GM19238 (cell line): ENCODE results near the gene SGSM2.
"Not testable (repeated sequence)": the region's sequence is repeated elsewhere in the genome, so short reads cannot be mapped to it uniquely, and the experiment has no call there.

Experiments
- DNase-seq: peaks from one replicate; pipeline ENCODE4 v3.0.0; 2011; ENCODE audit warnings: low spot score; ENCODE audit not compliant: insufficient read length

Gene SGSM2, protein sequence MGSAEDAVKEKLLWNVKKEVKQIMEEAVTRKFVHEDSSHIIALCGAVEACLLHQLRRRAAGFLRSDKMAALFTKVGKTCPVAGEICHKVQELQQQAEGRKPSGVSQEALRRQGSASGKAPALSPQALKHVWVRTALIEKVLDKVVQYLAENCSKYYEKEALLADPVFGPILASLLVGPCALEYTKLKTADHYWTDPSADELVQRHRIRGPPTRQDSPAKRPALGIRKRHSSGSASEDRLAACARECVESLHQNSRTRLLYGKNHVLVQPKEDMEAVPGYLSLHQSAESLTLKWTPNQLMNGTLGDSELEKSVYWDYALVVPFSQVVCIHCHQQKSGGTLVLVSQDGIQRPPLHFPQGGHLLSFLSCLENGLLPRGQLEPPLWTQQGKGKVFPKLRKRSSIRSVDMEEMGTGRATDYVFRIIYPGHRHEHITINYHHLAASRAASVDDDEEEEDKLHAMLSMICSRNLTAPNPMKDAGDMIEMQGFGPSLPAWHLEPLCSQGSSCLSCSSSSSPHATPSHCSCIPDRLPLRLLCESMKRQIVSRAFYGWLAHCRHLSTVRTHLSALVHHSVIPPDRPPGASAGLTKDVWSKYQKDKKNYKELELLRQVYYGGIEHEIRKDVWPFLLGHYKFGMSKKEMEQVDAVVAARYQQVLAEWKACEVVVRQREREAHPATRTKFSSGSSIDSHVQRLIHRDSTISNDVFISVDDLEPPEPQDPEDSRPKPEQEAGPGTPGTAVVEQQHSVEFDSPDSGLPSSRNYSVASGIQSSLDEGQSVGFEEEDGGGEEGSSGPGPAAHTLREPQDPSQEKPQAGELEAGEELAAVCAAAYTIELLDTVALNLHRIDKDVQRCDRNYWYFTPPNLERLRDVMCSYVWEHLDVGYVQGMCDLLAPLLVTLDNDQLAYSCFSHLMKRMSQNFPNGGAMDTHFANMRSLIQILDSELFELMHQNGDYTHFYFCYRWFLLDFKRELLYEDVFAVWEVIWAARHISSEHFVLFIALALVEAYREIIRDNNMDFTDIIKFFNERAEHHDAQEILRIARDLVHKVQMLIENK

DNA sequence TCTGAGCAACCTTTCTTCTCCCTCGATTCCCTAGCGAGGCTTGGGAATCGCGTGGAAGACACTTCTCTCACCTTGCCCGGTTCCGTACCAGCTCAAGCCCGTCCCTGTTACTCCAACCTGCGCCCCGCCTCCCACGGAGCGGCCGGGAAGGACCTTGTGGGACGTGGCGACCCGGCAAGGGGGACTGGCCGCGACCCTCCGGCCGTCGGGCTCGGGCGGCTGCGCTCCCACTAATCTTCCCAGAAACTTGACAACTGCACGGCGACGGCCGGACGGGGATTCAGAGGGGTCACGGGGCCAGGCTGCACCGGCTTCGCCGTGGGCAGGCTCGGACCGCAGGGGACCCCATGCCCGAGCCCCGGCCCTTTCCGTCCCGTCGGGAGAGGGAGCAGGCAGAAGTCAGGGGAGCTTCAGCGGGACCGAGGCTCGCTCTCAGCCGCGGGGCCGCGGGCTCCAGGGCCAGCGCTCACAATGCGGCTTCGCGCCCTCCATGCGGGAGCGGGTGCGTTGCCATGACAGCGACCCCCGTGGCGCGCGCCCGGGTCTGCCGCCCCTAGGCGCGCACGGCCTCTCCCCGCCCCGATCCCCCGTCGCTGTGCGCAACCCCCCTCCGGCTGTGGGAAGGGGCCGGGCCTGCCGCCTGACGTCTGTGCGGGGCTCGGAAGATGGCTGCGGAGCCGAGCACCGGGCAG, at the start of gene SGSM2:
SGSM2 (plus strand) TSS at position 650 of the 692 bp plus-strand sequence. CDS start 188 bp downstream, outside the sequence.
- DNase-seq: peak; percentile 81

DNA sequence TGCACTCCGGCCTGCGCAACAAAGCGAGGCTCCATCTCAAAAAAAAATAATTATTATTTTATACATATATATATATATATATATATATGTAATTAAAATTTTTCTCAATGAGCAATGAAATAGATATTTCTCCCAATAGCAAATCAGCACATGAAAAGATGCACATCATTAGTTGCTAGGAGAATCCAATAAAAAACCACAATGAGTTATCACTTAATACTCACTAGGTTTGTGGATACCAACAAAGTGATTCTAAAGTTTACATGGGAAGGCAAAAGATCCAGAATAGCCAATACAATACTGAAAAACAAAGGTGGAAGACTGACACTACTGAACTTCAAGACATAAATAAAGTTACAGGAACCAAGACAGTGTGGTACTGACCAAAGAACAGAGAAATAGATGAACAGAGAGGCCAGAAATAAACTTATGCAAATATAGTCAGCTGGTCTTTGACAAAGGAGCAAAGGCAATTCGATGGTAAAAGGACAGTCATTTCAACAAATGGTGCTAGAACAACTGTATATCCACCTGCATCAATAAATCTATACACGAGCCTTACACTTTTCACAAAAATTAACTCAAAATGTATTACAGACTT, 47.3 kb upstream of the SGSM2 start:
- DNase-seq: no peak

DNA sequence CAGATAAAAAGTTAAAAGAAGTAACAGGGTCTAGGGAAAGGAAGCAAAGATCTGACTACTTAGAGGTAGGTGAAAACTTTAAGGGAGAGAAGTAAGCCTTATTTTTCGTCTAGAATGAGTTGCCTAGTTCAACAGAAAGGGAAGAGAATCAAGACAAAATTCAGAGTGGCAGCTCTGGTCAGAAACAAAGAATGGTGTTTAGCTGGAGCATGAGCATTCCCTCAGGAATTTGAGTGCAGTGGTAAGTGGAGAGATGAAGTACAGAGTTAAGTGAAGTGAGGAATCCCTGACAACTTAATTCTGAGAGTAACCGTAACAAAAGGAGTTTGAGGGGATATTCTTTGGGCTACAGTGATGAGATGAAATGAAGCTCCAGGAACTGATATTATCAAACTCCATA, 45.2 kb upstream of the SGSM2 start:
- no peak for DNase-seq

DNA sequence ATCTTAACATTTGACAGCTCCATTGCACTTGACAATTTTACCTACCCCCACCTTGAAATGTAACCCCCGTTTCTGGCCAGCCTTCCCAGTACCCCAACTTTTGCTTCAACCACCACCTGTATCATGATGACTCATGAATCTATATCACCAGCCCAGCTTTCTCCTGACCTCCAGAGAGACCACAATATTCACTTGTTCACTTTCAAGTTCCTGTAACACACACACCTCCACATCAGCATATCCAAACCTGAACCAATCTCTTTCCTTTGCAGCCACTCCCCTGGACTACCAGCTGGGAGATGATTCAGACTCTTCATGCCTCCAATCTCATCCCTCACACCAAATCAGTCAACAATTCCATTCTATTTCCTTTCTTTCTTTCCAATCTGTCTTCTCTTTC, 41.7 kb upstream of the SGSM2 start:
- DNase-seq: no peak

DNA sequence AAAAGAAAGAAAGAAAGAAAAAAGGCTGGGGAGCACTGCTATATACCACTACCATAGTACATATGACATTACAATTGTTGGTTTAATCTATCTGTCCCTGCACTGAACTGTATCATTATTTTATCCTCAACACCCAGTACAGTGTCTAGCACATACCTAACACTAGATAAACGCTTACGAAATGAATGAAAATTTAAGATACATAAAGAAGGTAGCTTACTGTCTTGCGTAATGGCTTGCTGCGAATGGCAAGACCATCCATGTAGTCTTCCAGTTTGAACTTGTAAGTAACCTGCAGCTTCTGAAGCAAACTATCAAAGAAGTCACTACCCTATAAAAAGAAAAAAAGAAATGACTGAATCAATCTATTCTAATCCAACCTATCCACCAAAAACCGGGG, 40.3 kb upstream of the SGSM2 start:
- DNase-seq: no peak

DNA sequence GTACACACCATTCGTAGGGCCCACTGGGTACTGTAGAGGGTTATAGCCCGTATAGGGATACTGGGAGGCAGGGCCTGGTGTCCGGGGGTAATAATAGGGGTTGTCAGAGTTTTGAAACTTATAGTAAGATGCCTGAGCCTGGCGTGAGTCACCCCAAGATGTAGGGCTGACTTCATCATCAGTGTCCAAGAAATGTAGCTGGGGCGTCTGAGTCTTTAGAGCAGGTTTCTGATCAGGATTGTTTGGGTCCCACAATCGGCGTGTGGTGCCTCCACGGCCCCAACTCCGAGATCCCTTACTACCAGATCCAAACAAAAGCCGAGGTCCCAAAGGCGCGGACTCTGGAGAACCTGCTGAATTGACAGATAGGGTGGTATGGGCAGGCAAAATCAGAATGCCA, 38.2 kb upstream of the SGSM2 start:
- no peak for DNase-seq

DNA sequence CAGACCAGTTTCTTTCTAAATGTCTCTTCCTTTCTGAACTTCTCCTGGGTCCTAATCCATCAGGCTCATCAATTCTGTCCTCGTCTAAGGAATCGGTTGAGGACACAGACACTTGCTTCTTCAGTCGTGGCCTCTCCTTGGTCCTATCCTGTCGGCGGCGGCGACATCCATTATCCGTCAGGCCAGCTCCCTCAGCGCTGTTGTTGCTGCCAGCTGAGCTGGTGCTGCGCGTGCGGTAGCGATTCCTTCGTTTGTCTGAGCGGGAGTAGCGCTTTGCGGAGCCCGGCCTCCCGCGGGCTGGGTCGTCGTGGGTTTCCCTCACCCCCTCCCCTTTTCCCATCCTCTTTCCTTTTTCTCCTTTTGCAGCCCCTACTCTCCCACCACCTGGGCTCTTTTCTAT, 37.5 kb upstream of the SGSM2 start:
- DNase-seq: no peak

DNA sequence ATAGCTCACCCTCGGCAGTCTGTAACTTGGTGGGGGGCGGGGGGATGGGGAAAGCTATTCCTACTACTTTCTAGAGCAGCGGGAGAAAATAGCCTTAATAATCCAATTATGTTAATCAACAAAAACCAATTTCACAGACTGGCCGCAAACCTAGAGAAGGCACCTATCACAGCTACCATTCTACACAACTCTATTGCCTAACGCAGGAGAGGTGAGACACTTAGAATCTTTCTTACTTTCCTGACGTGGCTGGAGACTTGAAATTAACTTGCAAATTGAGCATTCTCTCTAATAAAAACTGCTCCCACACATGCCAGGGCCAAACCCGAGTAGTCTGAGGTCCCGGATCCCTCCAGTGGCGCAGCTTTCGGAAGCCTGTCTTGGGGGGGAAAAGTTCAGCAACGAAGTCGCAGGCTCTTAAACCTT, 34.5 kb upstream of the SGSM2 start:
- no peak for DNase-seq

DNA sequence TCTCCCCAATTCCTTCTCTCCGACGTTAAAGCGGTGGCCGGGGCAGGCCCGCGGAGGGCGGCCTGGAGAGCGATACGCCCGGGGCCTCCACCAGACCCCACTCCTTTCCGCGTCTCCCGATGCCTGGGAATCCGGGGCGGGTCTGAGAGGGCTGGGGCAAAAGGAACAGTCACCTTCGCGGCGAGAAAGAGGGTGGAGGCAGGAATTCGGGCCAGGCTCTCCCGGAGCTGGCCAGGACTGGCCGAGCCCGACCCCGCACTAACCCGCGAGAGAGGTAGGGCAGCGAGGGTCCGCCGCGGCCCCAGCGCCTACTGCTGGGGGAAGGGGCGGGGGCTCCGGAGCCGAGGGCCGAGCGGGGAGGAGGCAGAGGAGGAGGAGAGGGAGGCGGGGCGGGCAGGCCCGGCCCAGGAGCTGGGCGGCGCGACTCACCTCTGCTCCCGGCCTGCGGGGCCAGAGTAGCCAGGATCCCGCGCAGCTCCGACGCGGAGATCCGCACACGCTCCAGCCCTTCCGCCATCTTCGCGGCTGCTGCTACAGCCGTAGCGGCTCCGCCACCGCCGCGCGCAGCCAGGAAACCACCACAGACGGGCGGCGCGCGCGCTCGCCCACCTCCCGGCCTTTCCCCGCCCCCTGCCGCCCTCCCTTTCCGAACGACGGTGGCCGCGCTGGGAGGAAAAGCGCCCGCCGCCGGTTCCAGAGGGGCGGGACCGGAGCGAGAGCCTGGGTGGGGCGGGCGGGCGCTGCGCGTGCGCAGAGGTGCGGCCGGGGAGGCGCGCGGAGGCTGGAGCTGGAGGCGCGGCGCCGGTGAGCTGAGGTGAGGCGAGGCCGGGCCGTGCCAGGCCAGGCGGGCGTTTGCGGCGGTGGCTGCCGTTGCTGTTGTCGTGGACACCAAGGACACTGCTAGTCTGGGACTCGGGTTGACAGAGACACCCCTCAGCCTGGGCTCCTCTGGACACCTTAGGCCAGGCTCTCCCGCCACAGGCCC, 33.8 kb upstream of the SGSM2 start, which contains the start of the genes SMG6 and SRR:
SMG6 (minus strand) TSS at position 582 of the 985 bp plus-strand sequence; CDS start at position 517, 65 bp downstream.
SRR (plus strand) TSS at position 747 of the 985 bp plus-strand sequence. CDS start 11,611 bp downstream, outside the sequence.
- peak; percentile 95 for DNase-seq

DNA sequence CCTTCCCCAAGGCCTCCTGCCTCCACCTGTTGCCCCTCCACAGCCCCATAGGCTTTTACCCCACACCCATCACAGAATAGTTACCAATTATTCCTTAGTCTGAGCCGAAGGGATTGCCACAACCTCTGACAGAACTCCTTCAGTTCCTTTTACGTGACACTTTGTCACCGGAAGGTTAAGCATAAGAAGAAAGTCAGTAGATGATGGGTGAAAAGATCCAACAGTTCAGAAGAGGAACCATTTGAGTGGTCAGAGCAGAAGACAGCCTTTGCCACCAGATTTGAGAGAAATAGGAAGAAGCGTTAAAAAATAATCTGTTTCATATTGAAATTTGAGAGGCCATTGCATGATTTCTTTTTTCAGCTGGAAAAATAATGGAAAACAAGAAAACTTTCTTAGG, 32.4 kb upstream of the SGSM2 start:
- no peak for DNase-seq

DNA sequence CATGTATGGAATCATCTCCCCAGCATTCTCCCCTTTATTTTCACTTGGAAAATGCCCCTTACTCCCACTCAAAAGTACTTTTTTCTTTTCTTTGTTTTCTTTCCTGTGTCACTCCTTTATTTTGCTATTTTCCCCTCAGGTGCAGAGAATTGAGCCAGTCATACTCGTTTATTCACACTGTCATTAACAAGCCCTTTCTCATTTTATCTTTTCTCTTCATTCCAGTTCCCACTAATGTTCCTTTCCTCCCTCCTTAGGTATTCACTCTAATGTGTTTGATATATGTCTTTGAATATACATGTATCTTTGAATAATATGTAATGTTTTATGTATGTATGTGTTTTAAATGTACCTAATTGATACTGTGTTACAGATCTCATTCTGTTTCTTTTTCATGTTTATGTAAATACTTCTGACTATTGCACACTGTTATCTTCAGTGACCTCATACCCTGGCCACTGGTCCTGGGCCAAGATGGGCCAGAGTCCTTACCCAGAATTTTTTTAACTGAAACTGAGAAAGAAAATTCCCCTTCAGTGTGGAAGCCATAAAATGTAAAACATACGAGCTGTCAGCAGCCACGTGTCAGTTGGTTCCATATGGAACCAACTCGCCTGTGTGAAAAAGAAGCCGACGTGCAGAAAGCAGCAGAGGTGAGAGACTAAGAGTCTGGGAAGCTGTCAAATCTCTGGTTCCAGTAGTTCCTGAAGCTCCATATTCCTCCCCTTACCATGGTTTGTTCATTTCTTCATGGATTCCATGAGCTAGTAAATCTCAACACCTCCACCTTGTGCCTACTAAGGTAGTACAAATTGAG, 27.8 kb upstream of the SGSM2 start:
- no peak for DNase-seq

DNA sequence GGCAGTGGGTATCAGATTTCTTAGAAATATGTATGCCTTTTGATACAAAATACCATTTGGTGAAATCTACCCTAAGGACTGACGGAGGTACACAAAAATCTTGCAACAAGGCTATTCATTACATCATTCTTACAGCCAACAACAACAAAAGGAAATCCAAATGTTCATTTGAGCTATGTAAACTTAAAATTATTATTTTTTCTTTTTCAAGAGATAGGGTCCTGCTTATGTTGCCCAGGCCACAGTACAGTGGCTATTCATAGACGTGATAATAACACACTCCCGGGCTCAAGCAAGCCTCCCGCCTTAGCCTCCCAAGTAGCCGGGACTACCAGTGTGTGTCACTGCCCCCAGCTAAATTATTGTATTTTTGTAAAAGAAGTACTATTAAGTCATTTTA, 24.6 kb upstream of the SGSM2 start:
- DNase-seq: no peak

DNA sequence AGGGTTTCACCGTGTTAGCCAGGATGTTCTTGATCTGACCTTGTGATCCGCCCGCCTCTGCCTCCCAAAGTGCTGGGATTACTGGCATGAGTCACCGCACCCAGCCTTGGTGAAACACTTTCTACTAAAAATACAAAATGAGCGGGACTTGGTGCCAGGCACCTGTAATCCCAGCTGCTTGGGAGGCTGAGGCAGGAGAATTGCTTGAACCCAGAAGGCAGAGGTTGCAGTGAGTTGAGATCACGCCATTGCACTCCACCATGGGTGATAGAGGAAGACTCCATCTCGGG, 20.4 kb upstream of the SGSM2 start:
- DNase-seq: not testable (repeated sequence)

DNA sequence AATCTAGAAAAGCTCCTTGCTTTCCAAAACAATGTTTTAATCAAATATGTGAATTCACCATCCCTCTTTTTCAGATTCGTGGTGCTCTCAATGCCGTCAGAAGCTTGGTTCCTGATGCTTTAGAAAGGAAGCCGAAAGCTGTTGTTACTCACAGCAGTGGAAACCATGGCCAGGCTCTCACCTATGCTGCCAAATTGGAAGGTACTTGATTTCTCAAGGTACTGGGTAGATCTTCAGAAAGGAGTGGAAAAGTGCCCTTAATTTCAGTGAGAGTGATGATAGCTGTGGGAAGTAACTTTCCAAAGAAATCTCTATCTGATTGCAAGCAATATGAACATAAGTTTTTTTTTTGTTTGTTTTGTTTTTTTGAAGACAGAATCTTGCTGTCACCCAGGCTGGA, 19.5 kb upstream of the SGSM2 start:
- no peak for DNase-seq

DNA sequence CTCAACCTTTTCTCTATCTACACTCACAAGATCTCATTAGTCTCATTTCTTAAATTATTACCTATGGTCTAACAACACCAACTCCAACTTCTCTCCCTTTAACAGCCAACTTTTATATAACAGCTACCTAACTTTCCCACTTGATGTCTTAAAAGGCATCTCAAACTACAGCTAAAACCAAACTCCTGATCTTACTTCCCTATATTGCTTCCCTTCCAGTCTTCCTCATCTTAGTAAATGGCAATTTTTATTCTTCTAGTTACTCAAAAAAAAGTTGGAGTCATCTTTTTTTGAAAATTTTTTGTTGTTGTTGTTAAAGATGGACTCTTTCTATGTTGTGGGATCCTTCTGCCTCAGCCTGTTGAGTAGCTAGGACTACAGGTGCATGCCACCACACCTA, 18.2 kb upstream of the SGSM2 start:
- no peak for DNase-seq

DNA sequence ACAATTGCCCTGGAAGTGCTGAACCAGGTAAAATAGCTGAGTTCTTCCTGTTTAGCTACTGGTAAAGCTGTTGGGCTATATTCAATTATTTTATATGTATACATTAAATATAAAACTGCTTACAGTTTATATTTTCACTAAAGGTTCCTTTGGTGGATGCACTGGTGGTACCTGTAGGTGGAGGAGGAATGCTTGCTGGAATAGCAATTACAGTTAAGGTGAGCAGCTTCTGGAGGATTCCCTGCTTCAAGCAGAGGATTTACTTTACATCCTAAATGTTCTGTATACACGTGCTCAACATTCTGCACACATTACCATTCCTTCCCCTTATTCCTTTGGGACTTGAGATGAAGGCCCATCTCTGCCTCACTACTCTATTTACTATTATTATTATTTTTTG, 15.9 kb upstream of the SGSM2 start:
- DNase-seq: no peak

DNA sequence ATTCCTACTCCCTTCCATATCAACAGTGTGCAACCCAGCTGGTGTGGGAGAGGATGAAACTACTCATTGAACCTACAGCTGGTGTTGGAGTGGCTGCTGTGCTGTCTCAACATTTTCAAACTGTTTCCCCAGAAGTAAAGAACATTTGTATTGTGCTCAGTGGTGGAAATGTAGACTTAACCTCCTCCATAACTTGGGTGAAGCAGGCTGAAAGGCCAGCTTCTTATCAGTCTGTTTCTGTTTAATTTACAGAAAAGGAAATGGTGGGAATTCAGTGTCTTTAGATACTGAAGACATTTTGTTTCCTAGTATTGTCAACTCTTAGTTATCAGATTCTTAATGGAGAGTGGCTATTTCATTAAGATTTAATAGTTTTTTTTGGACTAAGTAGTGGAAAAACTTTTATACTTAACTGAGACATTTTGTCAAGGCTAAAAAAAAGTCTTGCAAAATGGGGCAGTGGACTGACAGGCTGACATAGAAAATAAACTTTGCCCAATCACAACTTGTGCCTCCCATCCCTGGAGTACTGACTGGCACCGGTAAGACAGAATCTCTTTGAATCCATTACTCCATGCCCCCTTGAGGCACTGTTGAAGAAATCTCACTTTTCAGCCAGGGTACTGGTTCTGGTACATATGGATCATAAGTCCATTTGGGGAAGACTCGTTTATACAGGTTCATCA, 13.5 kb upstream of the SGSM2 start:
- no peak for DNase-seq

DNA sequence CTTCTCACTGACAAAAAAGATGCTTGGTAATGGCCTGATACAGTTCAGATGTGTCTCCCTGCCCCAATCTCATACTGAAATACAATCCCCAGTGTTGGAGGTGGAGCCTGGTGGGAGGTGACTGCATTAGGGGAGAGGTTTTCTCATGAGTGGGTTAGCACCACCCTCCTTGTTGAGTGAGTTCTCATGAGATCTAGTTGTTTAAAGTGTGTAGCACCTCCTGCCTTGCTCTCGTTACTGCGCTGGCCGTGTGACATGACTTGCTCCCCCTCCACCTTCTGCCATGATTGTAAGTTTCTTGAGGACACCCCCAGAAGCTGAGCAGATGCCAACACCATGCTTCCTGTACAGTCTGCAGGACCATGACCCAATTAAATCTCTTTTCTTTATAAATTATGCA, 6.0 kb upstream of the SGSM2 start:
- DNase-seq: no peak
